ENCODE data around the gene EXT2.

EXT2 gene

GRCh38 chr11:44252999-44253602 lies 157.6 kb downstream of the EXT2 start:
- no peak for TF ChIP-seq CTCF (IDR thresholded peaks at IDR 0.05; ENCODE audit: low read depth, low read length)
- DNase-seq (ENCODE audit: low read depth in 2 of 2) = no peak
- no peak overlapping the region for H3K4me3 ChIP-seq (replicated peaks in 1 of 2; ENCODE audit: low read depth in 2 of 2, low read length in 2 of 2)

DNA sequence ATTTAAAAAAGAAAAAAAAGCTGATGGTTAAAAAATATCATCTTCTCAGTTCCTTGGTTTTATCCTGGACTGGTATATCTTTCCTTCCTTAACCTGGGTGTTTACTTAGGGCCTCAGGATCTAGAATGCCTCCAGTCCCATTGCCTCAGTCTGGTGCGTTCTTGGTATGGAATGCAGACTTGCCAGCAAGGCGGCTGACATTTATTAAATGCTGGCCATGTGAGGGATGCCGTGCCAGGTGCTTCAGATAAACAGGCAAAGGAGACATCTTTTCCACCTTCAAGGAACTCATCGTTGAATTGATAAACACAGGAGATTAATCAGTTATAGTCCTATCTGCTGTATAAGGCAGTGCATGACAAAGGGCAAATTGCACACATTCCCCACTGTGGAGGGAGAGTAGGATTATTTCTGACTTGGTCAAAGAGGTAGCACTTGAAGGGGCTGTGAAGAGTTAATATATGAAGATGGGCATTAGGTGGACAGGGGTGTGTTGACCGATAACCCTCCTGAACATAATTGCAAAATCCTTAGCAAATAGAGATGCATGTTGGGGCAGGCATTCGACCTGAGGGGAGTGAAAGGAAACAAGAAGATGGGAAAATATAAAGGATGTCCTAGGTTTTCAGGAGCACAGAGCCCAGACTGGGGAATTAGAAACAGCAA lies 160.1 kb downstream of the EXT2 start:
- no peak for DNase-seq (ENCODE audit: low read depth in 2 of 2)
- no peak overlapping the region for H3K4me3 ChIP-seq (replicated peaks in 1 of 2; ENCODE audit: low read depth in 2 of 2, low read length in 2 of 2)

GRCh38 chr11:44256673-44257291 lies 161.3 kb downstream of the EXT2 start:
- no peak overlapping the region for H3K4me3 ChIP-seq (replicated peaks in 1 of 2; ENCODE audit: low read depth in 2 of 2, low read length in 2 of 2)
- no peak for TF ChIP-seq CTCF (IDR thresholded peaks at IDR 0.05; ENCODE audit: low read depth, low read length)
- peak in 1 of 2 donors; percentile 49 for DNase-seq (ENCODE audit: low read depth in 2 of 2)

More for the DNA sequence above, 160.1 kb downstream of the EXT2 start:
- TF ChIP-seq CTCF (IDR thresholded peaks at IDR 0.05; ENCODE audit: low read depth, low read length) = no peak

GRCh38 chr11:44257338-44258189 lies 162.1 kb downstream of the EXT2 start:
- no peak for TF ChIP-seq CTCF (IDR thresholded peaks at IDR 0.05; ENCODE audit: low read depth, low read length)
- H3K4me3 ChIP-seq (replicated peaks in 1 of 2; ENCODE audit: low read depth in 2 of 2, low read length in 2 of 2) = no peak overlapping the region

DNA sequence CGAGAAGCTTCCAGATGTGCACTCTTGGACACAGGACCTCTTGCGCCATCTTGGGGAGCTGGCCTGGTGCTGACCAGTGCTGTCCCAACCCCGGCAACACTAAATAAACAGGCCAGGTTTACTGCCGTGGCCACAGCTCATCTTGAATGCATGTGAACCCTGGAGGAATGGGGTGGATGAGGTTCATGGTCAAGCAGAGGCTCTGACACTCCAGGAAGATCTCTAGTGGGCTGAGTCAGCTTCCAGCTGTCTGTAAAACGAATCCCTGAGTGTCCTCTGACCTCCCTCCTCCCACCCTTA lies 162.7 kb downstream of the EXT2 start:
- DNase-seq (ENCODE audit: low read depth in 2 of 2) = peak in 1 of 2 donors; percentile 45
- TF ChIP-seq CTCF (IDR thresholded peaks at IDR 0.05; ENCODE audit: low read depth, low read length) = no peak

More at GRCh38 chr11:44257338-44258189, 162.1 kb downstream of the EXT2 start:
- no peak for DNase-seq (ENCODE audit: low read depth in 2 of 2)

DNA sequence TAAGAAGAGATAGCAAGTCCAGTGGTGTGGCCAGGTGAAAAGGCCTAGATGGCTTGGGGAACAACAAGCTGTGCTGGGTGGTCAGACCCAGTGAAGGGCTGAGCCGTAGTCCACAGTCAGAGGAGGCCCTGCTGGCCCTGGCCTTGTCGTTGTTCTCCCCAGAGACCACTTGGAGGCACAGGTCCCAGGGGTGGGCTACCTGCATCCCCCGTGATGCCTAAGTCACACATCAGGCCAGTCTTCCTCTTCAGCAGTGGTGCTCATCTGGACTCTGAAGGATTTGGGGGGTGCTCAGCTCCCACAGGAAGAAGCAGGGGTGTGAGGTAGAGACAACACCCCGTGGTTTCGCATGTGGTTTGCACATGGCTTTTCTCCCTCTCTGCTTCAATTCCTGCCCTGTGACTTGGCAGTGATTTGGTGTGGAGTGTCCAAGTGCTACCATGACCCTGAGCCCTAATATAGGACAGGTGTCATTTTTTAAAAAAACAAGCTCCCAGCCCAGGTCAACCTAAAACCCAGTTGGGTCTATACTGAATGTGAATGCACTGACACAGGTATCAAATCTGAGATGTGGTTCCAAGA lies 163.5 kb downstream of the EXT2 start:
- TF ChIP-seq CTCF (IDR thresholded peaks at IDR 0.05; ENCODE audit: low read depth, low read length) = no peak
- no peak for DNase-seq (ENCODE audit: low read depth in 2 of 2)
- H3K4me3 ChIP-seq (replicated peaks in 1 of 2; ENCODE audit: low read depth in 2 of 2, low read length in 2 of 2) = no peak overlapping the region

More for the DNA sequence above, 162.7 kb downstream of the EXT2 start:
- no peak overlapping the region for H3K4me3 ChIP-seq (replicated peaks in 1 of 2; ENCODE audit: low read depth in 2 of 2, low read length in 2 of 2)

Measured in cardiac fibroblast (primary cell).